Heart left ventricle (tissue), 13 donors: ENCODE data around the gene GALNT5.

Experiments used
- POLR2A ChIP-seq, 2 donors: fragments of 450-650 bp; IDR thresholded peaks; one replicate each; pipeline ENCODE4 v1.6.1; 2017; ENCODE audit warnings: antibody characterized with exemption in 2 of 2, mild to moderate bottlenecking in 2 of 2, moderate library complexity in 2 of 2
- TF ChIP-seq, protein P1 (sequence below), 12 donors: fragments of 200-600 bp; sonication (generic) in 4 of 12; IDR thresholded peaks; one replicate each; pipeline versions ENCODE4 v1.5.0 to v1.8.0; 2018 to 2022; ENCODE audit warnings: antibody characterized with exemption in 12 of 12, mild to moderate bottlenecking in 5 of 12
- donor health status: ischemic (EF 13 %, LVEDD 7.1; RV severe dilation, severe dysfunction).
- donor health status: DM: no; HTN: yes; CAD: no.
- donor health status: DM: no; HTN: no; CAD: no.
- donor health status: ischemic (EF 25% LVEDD 6.9; RV normal size, moderate dysfunction).
- donor health status: ischemic (EF 25% LVEDD 5.7; RV mildly dilated, moderate dysfunction).
- donor health status: ischemic (EF 35%, LVEDD 5.7; RV mildly dilated, moderate dysfunction).
- donor health status: nonischemic (EF 11% LVEDD 7.7; RV severe dilation, severe dysfunction).
- donor health status: DM: yes; HTN: yes; CAD: no.
- donor health status: PGD.
- donor health status: ischemic (EF 29% LVEDD 5.4; RV normal size, mild dysfunction).
- donor health status: nonischemic (EF 23%, LVEDD 6.1; RV moderate dilation, normal function).

DNA sequence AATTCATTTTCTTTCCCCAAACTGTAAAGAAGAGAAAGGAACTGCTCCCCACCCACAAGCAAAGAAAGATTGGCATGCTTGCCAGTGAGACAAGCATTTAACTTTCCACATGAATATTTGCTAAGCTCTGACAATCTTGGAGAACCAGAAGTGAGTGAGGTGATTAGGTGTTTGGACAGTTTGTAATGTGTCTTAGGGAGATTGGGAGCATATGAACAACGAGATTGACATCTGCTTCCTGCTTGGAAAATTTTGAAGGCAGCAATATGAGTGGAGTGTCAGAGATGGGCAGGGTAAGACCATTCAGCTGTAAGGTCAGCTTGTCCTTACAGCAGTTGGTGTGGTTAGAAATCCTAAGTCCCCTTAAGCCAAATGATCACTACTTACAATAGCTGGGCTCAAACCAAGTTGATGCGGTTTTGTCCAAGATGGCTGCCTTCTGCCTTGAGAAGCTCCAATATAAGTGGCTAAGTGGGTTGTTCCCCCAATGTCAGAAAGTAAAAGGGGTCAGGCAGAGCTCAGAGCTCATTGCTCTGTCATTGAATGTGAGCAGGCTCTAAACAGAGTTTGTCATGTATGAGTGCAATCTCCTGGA is 36.0 kb upstream of the GALNT5 start:
- TF ChIP-seq, protein P1, sequence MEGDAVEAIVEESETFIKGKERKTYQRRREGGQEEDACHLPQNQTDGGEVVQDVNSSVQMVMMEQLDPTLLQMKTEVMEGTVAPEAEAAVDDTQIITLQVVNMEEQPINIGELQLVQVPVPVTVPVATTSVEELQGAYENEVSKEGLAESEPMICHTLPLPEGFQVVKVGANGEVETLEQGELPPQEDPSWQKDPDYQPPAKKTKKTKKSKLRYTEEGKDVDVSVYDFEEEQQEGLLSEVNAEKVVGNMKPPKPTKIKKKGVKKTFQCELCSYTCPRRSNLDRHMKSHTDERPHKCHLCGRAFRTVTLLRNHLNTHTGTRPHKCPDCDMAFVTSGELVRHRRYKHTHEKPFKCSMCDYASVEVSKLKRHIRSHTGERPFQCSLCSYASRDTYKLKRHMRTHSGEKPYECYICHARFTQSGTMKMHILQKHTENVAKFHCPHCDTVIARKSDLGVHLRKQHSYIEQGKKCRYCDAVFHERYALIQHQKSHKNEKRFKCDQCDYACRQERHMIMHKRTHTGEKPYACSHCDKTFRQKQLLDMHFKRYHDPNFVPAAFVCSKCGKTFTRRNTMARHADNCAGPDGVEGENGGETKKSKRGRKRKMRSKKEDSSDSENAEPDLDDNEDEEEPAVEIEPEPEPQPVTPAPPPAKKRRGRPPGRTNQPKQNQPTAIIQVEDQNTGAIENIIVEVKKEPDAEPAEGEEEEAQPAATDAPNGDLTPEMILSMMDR (IDR thresholded peaks at IDR 0.05), result no peak
- TF ChIP-seq POLR2A (IDR thresholded peaks at IDR 0.05), result no peak
